Activated CD4-positive, alpha-beta memory T cell treated with anti-CD3 and anti-CD28 coated beads, Interleukin-2, amount 10 ng/mL, durations not matched to agents 7 days and 5 days (primary cell): ENCODE data around the gene STARD13. TPM values are rescaled to one million over a fixed set of nuclear protein-coding genes. Genes with fewer than 3 reads are reported as not detected.

Experiments used
- CTCF ChIA-PET: fragments of 350-600 bp; sonication (Branson Sonifier 250); formaldehyde crosslinking; loops from one replicate; lab custom pipeline; 2021; ENCODE audit warnings: antibody characterized with exemption, inconsistent platforms; lab: Charles Lee
- POLR2A ChIA-PET: fragments of 350-600 bp; sonication (Branson Sonifier 250); formaldehyde crosslinking; loops from one replicate; lab custom pipeline; 2021; ENCODE audit warnings: antibody characterized with exemption; lab: Charles Lee
- DNase-seq: peaks from one replicate; pipeline ENCODE4 v3.0.0-alpha.2; 2020
- H3K27ac Mint-ChIP-seq: one replicate; pipeline ENCODE4 v1.8.0; 2021; ENCODE audit warnings: mild to moderate bottlenecking, mixed read lengths
- H3K27me3 Mint-ChIP-seq: one replicate; pipeline ENCODE4 v1.8.0; 2021; ENCODE audit warnings: mixed read lengths
- H3K36me3 Mint-ChIP-seq: one replicate; pipeline ENCODE4 v1.8.0; 2021; ENCODE audit warnings: low read depth, mixed read lengths
- H3K4me1 Mint-ChIP-seq: one replicate; pipeline ENCODE4 v1.8.0; 2021; ENCODE audit warnings: mixed read lengths
- H3K4me3 Mint-ChIP-seq: one replicate; pipeline ENCODE4 v1.8.0; 2021; ENCODE audit warnings: mild to moderate bottlenecking, mixed read lengths
- H3K9me3 Mint-ChIP-seq: one replicate; pipeline ENCODE4 v1.8.0; 2021; ENCODE audit warnings: mixed read lengths
- total RNA-seq, 2 experiments: library from RNA; stranded (reverse); gene quantifications; one replicate each; pipeline ENCODE4 v1.2.3, GENCODE V29; 2021

The STARD13 gene
- total RNA-seq, 2 experiments from 2014 or later: 0.15 to 0.20 TPM

DNA sequence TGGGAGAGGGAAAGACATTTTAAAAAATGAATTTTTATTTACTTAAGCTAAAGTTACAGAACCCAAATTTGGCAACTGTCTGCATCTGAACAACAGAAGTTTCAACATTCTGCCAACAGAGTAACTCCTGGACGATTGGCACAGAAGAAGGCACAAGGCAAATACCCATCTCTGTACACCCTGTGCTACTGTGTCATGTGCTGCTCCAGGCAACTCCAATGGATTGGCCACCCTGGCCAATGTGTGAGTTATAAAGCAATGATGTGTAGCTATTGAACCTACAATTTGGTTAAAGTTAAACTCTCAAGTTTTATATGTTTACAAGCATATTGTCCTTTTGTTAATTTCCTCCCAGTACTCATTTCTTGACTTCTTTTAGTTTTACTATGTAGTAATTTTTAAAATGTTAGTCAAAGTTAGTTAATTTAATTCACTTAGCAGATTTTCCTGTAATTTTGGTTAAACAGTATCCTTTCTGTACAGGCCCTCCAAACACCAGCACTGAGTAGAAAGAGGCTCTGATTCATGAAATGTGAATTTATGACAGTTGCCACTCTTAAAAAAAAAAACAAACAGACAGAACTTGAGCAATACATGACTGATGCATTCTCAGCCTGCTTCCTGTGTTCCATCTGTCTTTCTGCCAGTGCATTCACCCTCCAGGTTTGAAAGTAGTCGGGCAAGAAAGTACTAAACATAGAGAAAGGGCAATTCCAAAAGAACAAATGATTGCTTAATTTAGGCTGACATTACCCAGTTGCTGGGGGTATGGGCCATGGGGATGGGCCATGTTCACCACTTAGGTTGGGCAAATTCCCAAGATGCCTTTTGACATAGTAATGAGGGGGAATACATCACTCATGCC lies 5.9 kb downstream of the STARD13 start:
- Mint-ChIP-seq H3K4me3 (no peak overlapping the region), H3K36me3 (no peaks in the 10 kb centered on the region), H3K27ac (no peak overlapping the region), H3K27me3 (peaks cover 20% of the 10 kb centered on the region), H3K9me3 (no peaks in the 10 kb centered on the region), H3K4me1 (peaks cover under 1% of the 10 kb centered on the region)
- DNase-seq: no peak
- ChIA-PET POLR2A (no interaction called here), CTCF (interaction anchor here (0.6 kb wide), 1 partner anchor 903 kb away, joined by 3 read pairs; no protein-coding TSS in a partner anchor)

DNA sequence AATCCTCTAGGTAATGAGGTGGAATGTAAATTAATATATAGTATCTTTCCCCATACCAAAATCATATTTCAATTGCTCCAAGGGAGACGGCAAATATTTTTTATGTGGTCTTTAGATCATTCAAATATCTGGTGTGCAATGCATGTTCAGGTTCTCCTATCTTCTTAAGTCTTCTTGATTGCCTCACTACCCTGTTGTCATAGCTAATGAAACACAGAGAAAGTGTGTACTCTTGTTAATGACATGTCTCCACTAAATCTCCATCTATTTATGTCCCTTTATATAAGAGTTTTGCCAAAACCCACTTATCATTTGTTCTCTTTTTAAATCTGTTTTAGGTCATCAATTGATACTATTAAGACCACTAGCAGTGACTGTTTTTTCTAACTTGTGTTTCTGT lies 6.6 kb downstream of the STARD13 start:
- no peak overlapping the region for H3K27ac Mint-ChIP-seq
- H3K36me3 Mint-ChIP-seq: no peaks in the 10 kb centered on the region
- no peak overlapping the region for H3K4me3 Mint-ChIP-seq
- no peak for DNase-seq
- no peaks in the 10 kb centered on the region for H3K9me3 Mint-ChIP-seq
- H3K4me1 Mint-ChIP-seq: no peaks in the 10 kb centered on the region
- ChIA-PET CTCF (interaction anchor here (0.6 kb wide), 1 partner anchor 902 kb away, joined by 3 read pairs; no protein-coding TSS in a partner anchor), POLR2A (no interaction called here)
- H3K27me3 Mint-ChIP-seq: peaks cover 13% of the 10 kb centered on the region

DNA sequence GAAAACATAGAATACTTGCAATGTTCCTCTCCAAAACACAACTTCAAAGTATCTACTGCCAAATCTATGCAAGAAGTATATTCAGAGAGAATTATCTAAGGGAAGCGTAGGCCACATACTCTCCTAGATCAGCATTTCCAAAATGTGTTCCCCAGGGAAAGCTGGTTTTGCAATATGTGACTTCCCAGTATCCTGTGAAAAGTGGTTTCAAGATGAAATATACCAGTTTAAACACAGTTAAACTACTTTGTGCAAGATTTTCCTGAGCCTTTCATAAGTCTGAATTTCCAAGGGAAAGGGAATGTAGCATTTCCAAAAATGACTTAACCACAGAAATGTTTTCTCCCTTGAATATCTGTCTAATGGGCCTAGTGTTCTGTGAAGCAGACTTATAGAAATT lies 7.6 kb downstream of the STARD13 start:
- no peak for DNase-seq
- ChIA-PET POLR2A (no interaction called here), CTCF (no interaction called here)
- Mint-ChIP-seq H3K27ac (no peak overlapping the region), H3K4me3 (no peak overlapping the region), H3K36me3 (no peaks in the 10 kb centered on the region), H3K27me3 (peaks cover 12% of the 10 kb centered on the region), H3K9me3 (no peaks in the 10 kb centered on the region), H3K4me1 (no peaks in the 10 kb centered on the region)

DNA sequence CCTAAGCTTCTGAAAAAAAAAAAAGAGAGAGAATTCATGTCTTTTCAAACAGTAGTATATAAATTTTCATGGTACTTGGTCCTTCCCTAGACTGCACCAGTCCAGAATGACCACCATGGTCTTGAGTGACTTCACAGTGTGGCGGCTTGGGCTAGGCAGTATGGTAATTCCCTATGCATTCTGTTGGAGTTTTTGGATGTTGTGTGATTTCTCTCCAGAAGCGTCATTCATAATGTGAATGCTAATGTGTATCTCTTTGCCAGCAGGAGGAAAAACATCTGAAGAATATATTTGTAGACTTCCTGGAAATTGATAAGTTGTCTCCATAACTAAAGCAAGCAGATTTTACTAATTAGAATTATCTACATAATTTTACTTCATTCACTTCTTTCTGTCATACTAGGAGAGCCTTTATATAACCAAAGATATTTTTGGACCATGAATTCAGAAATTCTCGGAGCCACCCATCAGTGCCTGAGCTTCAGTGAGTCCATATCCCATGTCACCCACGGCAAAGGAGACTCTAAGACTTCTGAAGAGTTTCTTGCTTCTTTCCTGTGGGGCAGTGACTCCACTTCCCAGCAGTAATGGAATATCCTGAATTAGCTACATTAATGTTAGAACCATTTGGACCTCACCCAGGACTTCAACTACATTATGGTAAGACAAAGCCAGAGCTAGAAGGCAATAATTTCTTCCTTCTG lies 8.4 kb downstream of the STARD13 start:
- no peak overlapping the region for H3K27ac Mint-ChIP-seq
- ChIA-PET POLR2A (no interaction called here), CTCF (no interaction called here)
- no peak overlapping the region for H3K4me3 Mint-ChIP-seq
- H3K36me3 Mint-ChIP-seq: no peaks in the 10 kb centered on the region
- no peaks in the 10 kb centered on the region for H3K9me3 Mint-ChIP-seq
- peaks cover 10% of the 10 kb centered on the region for H3K27me3 Mint-ChIP-seq
- H3K4me1 Mint-ChIP-seq: no peaks in the 10 kb centered on the region
- DNase-seq: no peak

DNA sequence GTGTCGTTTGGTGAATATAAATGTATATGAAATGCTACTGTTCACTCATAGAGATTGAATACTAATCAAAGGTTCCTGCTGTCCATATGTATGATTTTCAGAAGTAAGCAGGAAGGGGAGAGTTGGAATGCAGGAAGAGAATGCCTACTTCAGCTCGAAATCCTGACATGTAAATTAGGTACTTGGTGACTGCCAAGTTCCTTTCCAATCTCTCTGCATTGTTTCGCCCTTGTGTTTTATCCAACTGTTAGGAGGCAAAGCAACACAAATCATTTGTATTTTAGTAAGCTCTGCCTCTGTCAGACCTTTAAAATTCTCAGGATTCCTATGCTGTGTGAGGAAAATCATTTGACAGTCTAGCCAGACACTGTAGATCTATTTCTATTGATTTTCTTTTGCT lies 9.0 kb downstream of the STARD13 start:
- ChIA-PET POLR2A (no interaction called here), CTCF (no interaction called here)
- Mint-ChIP-seq H3K4me3 (no peak overlapping the region), H3K4me1 (no peaks in the 10 kb centered on the region), H3K27me3 (peaks cover 6% of the 10 kb centered on the region), H3K9me3 (no peaks in the 10 kb centered on the region), H3K27ac (no peak overlapping the region), H3K36me3 (no peaks in the 10 kb centered on the region)
- no peak for DNase-seq

DNA sequence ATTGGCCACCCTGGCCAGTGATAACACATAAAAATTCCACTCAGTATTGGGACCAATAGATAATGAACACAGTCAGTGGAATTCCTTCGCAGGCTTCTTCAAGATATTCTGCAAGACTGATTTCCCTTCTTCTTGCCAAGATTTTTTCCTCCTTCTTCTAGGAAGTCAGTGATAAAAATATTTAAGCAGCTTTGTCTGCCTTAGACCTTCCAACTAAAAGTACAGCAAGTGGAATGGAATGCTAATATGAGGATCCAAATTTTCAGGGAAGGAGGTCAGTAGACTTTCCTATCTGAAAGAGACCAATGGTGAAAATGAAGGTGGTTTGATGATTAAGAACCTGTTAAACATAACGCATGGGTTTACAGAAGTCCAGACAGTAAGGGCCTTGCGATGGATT lies 9.6 kb downstream of the STARD13 start:
- DNase-seq: no peak
- Mint-ChIP-seq H3K9me3 (no peaks in the 10 kb centered on the region), H3K4me3 (no peak overlapping the region), H3K36me3 (no peaks in the 10 kb centered on the region), H3K27me3 (peaks cover 6% of the 10 kb centered on the region), H3K27ac (no peak overlapping the region), H3K4me1 (no peaks in the 10 kb centered on the region)
- POLR2A ChIA-PET: no interaction called here
- CTCF ChIA-PET: no interaction called here

DNA sequence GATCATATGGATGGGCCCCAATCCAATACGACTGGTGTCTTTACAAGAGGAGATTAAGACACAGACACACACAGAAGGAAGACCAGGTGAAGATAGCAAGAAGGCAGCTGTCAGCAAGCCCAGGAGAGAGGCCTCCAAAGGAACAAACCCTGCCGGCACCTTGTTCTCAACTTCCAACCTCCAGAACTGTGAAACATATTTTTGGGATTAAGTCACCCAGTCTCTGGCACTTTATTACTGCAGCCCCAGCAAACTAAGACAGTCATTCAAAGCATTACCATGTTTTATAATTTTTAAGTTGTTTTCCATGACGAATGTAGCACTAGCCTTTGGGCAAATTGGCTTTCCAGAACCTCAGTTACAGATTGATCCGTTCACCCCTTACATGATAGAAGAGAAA lies 11.3 kb downstream of the STARD13 start:
- H3K4me3 Mint-ChIP-seq: no peak overlapping the region
- CTCF ChIA-PET: no interaction called here
- H3K4me1 Mint-ChIP-seq: no peaks in the 10 kb centered on the region
- no peak for DNase-seq
- POLR2A ChIA-PET: no interaction called here
- H3K36me3 Mint-ChIP-seq: no peaks in the 10 kb centered on the region
- no peaks in the 10 kb centered on the region for H3K9me3 Mint-ChIP-seq
- H3K27ac Mint-ChIP-seq: no peak overlapping the region
- peaks cover 6% of the 10 kb centered on the region for H3K27me3 Mint-ChIP-seq

DNA sequence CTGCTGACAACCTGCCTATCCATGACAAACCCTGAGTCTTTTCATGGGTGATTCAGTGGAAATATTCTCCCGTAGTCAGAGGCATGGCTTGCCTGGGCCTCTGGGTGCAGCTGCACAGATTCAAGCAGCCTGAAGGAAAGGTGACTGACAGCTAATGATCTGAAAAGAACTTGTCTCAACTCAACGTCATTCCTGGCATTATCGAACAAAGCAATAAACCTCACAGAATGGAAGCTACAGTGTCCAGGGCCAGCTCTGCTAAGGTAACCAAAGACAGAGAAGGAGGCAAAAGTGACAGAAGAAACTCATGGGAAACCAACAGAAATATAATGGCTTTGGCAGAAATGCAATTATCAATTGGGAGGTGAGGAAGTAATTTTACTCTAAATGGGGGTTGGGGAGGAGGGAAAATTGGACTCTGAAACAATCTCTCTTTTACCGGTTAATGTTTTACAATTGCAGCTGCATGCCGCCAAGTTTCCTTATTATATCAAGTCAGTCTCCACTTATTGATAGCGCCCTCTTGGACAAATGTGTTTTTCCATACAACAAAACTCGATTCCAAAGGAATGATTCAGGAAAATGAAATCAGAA lies 12.9 kb downstream of the STARD13 start:
- Mint-ChIP-seq H3K27me3 (peaks cover 2% of the 10 kb centered on the region), H3K4me3 (no peak overlapping the region), H3K4me1 (no peaks in the 10 kb centered on the region), H3K27ac (no peak overlapping the region), H3K36me3 (no peaks in the 10 kb centered on the region), H3K9me3 (no peaks in the 10 kb centered on the region)
- ChIA-PET CTCF (no interaction called here), POLR2A (no interaction called here)
- no peak for DNase-seq

DNA sequence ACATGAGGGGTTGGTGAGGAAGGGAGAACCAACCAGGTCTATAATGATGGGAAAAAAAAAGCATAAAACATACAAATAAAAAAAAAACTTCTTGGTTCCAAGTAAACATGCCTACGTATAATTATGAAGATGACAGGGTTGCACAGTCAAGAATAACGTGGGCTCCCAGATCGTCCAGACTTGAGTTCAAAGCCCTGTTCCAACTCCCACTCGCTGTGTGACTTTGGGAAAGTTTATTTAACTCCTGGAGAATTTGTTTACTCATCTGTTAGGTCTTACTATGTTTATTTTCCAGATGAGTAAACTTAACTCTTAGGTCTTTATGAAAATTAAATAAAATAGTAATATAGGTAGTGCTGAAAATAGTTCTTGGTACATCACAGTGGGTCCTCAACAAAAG lies 13.8 kb downstream of the STARD13 start:
- H3K36me3 Mint-ChIP-seq: no peaks in the 10 kb centered on the region
- H3K9me3 Mint-ChIP-seq: no peaks in the 10 kb centered on the region
- peaks cover 2% of the 10 kb centered on the region for H3K27me3 Mint-ChIP-seq
- ChIA-PET CTCF (no interaction called here), POLR2A (no interaction called here)
- no peak for DNase-seq
- no peak overlapping the region for H3K4me3 Mint-ChIP-seq
- no peaks in the 10 kb centered on the region for H3K4me1 Mint-ChIP-seq
- no peak overlapping the region for H3K27ac Mint-ChIP-seq

DNA sequence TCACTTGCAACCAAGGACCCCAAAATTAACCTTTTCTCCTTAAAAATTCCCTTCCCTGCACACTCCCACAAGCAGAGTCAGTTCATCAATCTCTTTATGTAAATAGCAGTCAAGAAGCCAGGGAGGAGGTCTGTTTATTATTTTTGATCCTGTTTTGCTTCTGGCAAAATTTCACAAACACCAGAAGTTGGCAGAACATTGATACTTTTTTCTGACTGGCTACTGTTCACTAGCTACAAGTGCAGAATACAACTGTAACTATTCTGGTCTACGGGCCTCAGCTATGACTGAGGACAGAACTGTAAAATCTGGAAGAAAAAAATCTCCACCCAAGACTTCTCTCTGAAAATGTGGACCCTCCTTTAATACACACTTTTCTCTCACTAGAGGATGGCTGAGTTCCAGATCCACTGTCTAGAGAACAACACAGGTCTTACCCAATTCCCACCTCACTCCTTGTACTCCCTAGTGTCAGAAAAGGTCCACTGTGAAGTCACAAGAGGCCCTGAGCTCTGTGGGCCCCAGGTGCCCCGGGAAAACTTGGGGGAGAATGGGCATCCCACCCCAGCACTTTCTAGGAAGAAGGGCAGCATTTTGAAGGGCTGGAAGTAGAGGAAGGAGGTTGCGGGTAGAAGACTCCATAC lies 14.5 kb downstream of the STARD13 start:
- H3K4me1 Mint-ChIP-seq: no peaks in the 10 kb centered on the region
- DNase-seq: no peak
- CTCF ChIA-PET: no interaction called here
- H3K27me3 Mint-ChIP-seq: peaks cover 4% of the 10 kb centered on the region
- POLR2A ChIA-PET: no interaction called here
- no peak overlapping the region for H3K27ac Mint-ChIP-seq
- H3K36me3 Mint-ChIP-seq: no peaks in the 10 kb centered on the region
- H3K9me3 Mint-ChIP-seq: no peaks in the 10 kb centered on the region
- H3K4me3 Mint-ChIP-seq: no peak overlapping the region

DNA sequence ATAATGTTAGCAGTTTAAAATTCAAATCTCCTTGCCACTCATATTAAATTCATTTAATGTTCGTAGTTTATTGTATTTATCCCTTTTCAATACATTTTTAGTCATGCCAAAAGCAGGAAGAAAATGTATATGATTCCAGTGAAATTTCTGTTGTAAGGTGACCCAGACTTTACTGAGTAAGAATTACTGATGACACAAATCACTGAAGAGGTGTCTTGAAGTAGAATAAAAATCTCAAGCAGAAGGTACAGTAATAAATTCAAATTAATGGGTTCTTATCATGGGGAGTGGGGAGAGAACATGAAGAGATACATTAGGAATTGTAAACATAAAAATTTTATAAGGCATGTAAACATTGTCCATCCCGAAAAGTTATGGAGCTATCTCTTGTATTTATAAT lies 19.9 kb downstream of the STARD13 start:
- no peaks in the 10 kb centered on the region for H3K36me3 Mint-ChIP-seq
- H3K4me1 Mint-ChIP-seq: no peaks in the 10 kb centered on the region
- H3K27ac Mint-ChIP-seq: no peak overlapping the region
- no peak overlapping the region for H3K4me3 Mint-ChIP-seq
- peaks cover 4% of the 10 kb centered on the region for H3K27me3 Mint-ChIP-seq
- no peak for DNase-seq
- H3K9me3 Mint-ChIP-seq: no peaks in the 10 kb centered on the region
- ChIA-PET CTCF (no interaction called here), POLR2A (no interaction called here)

DNA sequence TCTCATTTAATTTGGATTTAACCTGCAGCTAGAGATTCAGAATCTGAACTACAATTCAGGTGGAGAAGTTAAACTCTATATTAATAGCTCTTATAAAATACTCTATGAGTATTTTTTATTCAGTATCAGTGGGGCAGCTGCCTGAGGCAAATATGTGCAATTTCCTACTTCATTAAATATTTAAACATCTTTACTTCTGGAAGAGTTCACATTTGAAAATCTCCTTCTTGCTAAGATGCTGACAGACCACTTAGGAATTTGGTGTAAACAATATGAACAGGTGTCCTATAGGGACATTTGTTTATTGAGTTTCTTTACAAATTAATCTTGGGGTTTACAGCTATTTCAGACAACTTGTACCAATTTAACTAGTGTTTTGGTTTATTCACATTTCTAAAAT lies 20.4 kb downstream of the STARD13 start:
- peaks cover 4% of the 10 kb centered on the region for H3K27me3 Mint-ChIP-seq
- no peak for DNase-seq
- no peak overlapping the region for H3K27ac Mint-ChIP-seq
- no peaks in the 10 kb centered on the region for H3K36me3 Mint-ChIP-seq
- H3K4me1 Mint-ChIP-seq: no peaks in the 10 kb centered on the region
- H3K9me3 Mint-ChIP-seq: no peaks in the 10 kb centered on the region
- POLR2A ChIA-PET: no interaction called here
- H3K4me3 Mint-ChIP-seq: no peak overlapping the region
- CTCF ChIA-PET: no interaction called here

DNA sequence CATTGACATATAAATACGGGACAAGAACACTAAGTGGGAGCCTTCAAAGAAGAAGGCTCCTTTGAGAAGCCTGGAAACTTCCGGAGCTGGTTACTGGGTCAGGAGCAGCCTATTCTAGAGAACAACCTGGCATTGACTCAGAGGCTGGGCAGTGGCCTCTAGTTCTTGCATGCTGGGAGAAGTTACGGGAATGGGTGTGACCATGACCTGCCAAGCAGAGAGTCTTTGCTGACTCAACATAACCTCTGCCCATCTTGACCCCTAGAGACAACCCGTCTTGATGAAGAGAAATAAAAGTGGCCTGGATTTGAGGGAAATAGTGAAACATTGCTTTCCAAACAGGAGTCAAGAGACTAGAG lies 21.0 kb downstream of the STARD13 start:
- Mint-ChIP-seq H3K27me3 (peaks cover 4% of the 10 kb centered on the region), H3K9me3 (no peaks in the 10 kb centered on the region), H3K4me3 (no peak overlapping the region), H3K27ac (no peak overlapping the region), H3K36me3 (no peaks in the 10 kb centered on the region), H3K4me1 (no peaks in the 10 kb centered on the region)
- DNase-seq: no peak
- ChIA-PET POLR2A (no interaction called here), CTCF (no interaction called here)
